Neuronal stem cell (in vitro differentiated cells): ENCODE results near the gene PRR16.

ENCODE experiments used
- DNase-seq: peaks from one replicate; pipeline ENCODE4 v3.0.0-alpha.2; 2013; ENCODE audit warnings: low spot score
- H2AFZ ChIP-seq: one replicate; pipeline ENCODE4 v1.6.1; 2013; ENCODE audit warnings: mild to moderate bottlenecking, low read length, inconsistent platforms
- H2AK5ac ChIP-seq: 2 replicates; pipeline ENCODE4 v1.6.1; 2013; ENCODE audit warnings: low read depth, mild to moderate bottlenecking, inconsistent platforms, low read length, moderate library complexity, mixed read lengths
- H2BK120ac ChIP-seq: 2 replicates; pipeline ENCODE4 v1.6.1; 2013; ENCODE audit warnings: low read depth, mild to moderate bottlenecking, inconsistent platforms, low read length, moderate library complexity, mixed read lengths
- H2BK12ac ChIP-seq: one replicate; pipeline ENCODE4 v1.6.1; 2013; ENCODE audit warnings: low read length, inconsistent platforms
- H2BK15ac ChIP-seq: 2 replicates; pipeline ENCODE4 v1.6.1; 2013; ENCODE audit warnings: mild to moderate bottlenecking, low read length, inconsistent platforms, mixed read lengths
- H2BK5ac ChIP-seq: one replicate; pipeline ENCODE4 v1.6.1; 2013; ENCODE audit warnings: inconsistent platforms, mild to moderate bottlenecking, low read length, moderate library complexity
- H3K14ac ChIP-seq: one replicate; pipeline ENCODE4 v1.6.1; 2013; ENCODE audit warnings: low read length, inconsistent platforms
- H3K18ac ChIP-seq: 2 replicates; pipeline ENCODE4 v1.6.1; 2013; ENCODE audit warnings: low read length, inconsistent platforms
- H3K23ac ChIP-seq: 2 replicates; pipeline ENCODE4 v1.6.1; 2013; ENCODE audit warnings: low read depth, mild to moderate bottlenecking, mixed read lengths, low read length, inconsistent platforms; ENCODE audit not compliant: poor library complexity
- H3K27ac ChIP-seq: replicated peaks from 3 replicates; pipeline ENCODE4 v1.5.1; 2013; ENCODE audit warnings: low read length, inconsistent platforms
- H3K27me3 ChIP-seq, 3 experiments: 2 replicates each; pipeline ENCODE4 v1.6.1; 2013; ENCODE audit warnings: low read length in 3 of 3, mild to moderate bottlenecking in 2 of 3, inconsistent platforms in 1 of 3, low read depth in 1 of 3, mixed read lengths in 1 of 3, moderate library complexity in 1 of 3; ENCODE audit not compliant: control insufficient read depth in 3 of 3, insufficient read depth in 3 of 3
- H3K36me3 ChIP-seq, 2 donors: replicated peaks in 1 of 2; 2 replicates each; pipeline ENCODE4 v1.6.1; 2013; ENCODE audit warnings: low read length in 2 of 2; ENCODE audit not compliant: control insufficient read depth in 2 of 2, insufficient read depth in 2 of 2
- H3K4ac ChIP-seq: 2 replicates; pipeline ENCODE4 v1.6.1; 2013; ENCODE audit warnings: inconsistent platforms, mild to moderate bottlenecking, low read length, moderate library complexity
- H3K4me1 ChIP-seq, 2 donors: 1 replicate in 1 of 2; 2 replicates in 1 of 2; pipeline ENCODE4 v1.6.1; 2013; ENCODE audit warnings: low read length in 2 of 2, low read depth in 1 of 2; ENCODE audit not compliant: control insufficient read depth in 2 of 2, insufficient read depth in 1 of 2
- H3K4me2 ChIP-seq: one replicate; pipeline ENCODE4 v1.6.1; 2013; ENCODE audit warnings: mild to moderate bottlenecking, low read length, inconsistent platforms; ENCODE audit not compliant: insufficient read depth, poor library complexity, severe bottlenecking
- H3K4me3 ChIP-seq, 2 donors: 2 replicates each; pipeline ENCODE4 v1.5.1; 2013; ENCODE audit warnings: low read length in 2 of 2, mild to moderate bottlenecking in 2 of 2, inconsistent platforms in 1 of 2, moderate library complexity in 1 of 2
- H3K79me1 ChIP-seq: one replicate; pipeline ENCODE4 v1.6.1; 2013; ENCODE audit warnings: low read depth, mild to moderate bottlenecking, inconsistent platforms, low read length, moderate library complexity
- H3K9ac ChIP-seq: one replicate; pipeline ENCODE4 v1.6.1; 2013; ENCODE audit warnings: mild to moderate bottlenecking, low read depth, low read length, inconsistent platforms; ENCODE audit not compliant: poor library complexity
- H3K9me3 ChIP-seq, 2 donors: replicated peaks in 1 of 2; 2 replicates each; pipeline versions ENCODE3 to v1.6.1; 2013; ENCODE audit warnings: low read length in 2 of 2, mild to moderate bottlenecking in 2 of 2, inconsistent platforms in 1 of 2, low read depth in 1 of 2, mixed read lengths in 1 of 2, moderate library complexity in 1 of 2; ENCODE audit not compliant: control insufficient read depth in 2 of 2, insufficient read depth in 1 of 2
- H4K8ac ChIP-seq: one replicate; pipeline ENCODE4 v1.6.1; 2013; ENCODE audit warnings: low read depth, mild to moderate bottlenecking, inconsistent platforms, low read length, moderate library complexity
- H4K91ac ChIP-seq: one replicate; pipeline ENCODE4 v1.6.1; 2013; ENCODE audit warnings: low read length, low read depth, mild to moderate bottlenecking, inconsistent platforms; ENCODE audit not compliant: poor library complexity
- WGBS, 2 donors: extraction: QIAGEN DNeasy Blood & Tissue Kit; methylation state at CpG; one replicate each; pipeline ENCODE4 v1.1.7; 2013; ENCODE audit warnings: missing lambda C conversion rate in 2 of 2, mixed read lengths in 1 of 2; ENCODE audit not compliant: insufficient read length in 2 of 2, insufficient replicate concordance in 1 of 2; ENCODE audit errors: extremely low coverage in 2 of 2; 5-methylcytosine and 5-hydroxymethylcytosine counted together

The PRR16 gene

DNA sequence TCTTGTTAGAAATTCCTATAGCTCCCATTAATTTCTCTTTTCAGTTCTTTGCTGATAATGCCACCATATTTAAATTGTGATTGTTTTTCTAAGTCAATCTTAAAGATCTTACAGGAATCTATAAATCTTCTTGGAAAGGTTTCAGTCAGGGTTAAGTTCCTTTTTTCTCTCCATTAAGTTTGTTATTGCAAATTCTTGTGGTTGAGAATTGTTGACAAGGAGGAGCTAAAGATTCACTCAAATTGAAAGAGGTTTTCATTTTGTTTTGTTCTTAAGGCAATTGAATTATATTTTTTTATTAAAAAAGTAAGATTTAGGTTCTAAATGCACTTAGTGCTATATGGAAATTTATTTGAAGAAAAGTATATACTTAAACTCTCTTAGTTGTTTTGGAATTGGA, 213.4 kb downstream of the PRR16 start:
- H2BK12ac ChIP-seq = no peak overlapping the region
- no peak overlapping the region for H2BK15ac ChIP-seq
- no peak overlapping the region for H3K14ac ChIP-seq
- H4K8ac ChIP-seq = no peak overlapping the region
- H3K4me1 ChIP-seq = no peaks in the 10 kb centered on the region
- H2AFZ ChIP-seq = no peak overlapping the region
- no peak overlapping the region for H4K91ac ChIP-seq
- no peak overlapping the region for H3K27ac ChIP-seq
- H3K79me1 ChIP-seq = no peaks in the 10 kb centered on the region
- no peaks in the 10 kb centered on the region for H3K9me3 ChIP-seq
- H3K4me3 ChIP-seq = no peak overlapping the region
- no peak overlapping the region for H2BK5ac ChIP-seq
- DNase-seq = no peak
- H3K4me2 ChIP-seq = no peak overlapping the region
- H2AK5ac ChIP-seq = no peak overlapping the region
- H3K9ac ChIP-seq = no peak overlapping the region
- no peak overlapping the region for H3K23ac ChIP-seq
- no peaks in the 10 kb centered on the region for H3K27me3 ChIP-seq
- H3K18ac ChIP-seq = no peak overlapping the region
- H3K4ac ChIP-seq = no peak overlapping the region
- no peaks in the 10 kb centered on the region for H3K36me3 ChIP-seq
- H2BK120ac ChIP-seq = no peak overlapping the region

DNA sequence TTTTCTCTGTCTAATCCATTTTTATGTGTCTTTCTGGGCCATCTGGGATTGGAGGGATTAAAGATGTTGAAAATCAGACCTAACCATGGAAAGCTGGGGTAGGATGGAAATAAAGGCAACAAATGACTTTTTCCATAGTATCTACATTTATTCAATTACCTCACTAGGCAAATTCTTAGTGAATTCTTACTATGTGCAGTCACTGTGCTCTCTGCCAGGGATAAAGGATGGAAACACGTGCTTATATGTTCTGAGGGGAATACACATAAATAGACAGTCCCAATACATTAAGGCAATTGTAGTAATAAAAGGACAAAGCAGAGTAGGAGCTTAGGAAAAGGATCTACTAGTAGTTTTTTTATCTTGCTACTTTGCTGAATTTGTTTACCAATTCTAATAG, 214.2 kb downstream of the PRR16 start:
- H2AK5ac ChIP-seq = no peak overlapping the region
- H2BK120ac ChIP-seq = no peak overlapping the region
- no peak overlapping the region for H3K4me2 ChIP-seq
- no peaks in the 10 kb centered on the region for H3K36me3 ChIP-seq
- H3K9ac ChIP-seq = no peak overlapping the region
- H3K27ac ChIP-seq = no peak overlapping the region
- DNase-seq = no peak
- no peak overlapping the region for H2BK15ac ChIP-seq
- no peaks in the 10 kb centered on the region for H3K79me1 ChIP-seq
- H3K23ac ChIP-seq = no peak overlapping the region
- no peak overlapping the region for H2BK5ac ChIP-seq
- no peaks in the 10 kb centered on the region for H3K27me3 ChIP-seq
- no peak overlapping the region for H2BK12ac ChIP-seq
- H3K14ac ChIP-seq = no peak overlapping the region
- no peak overlapping the region for H2AFZ ChIP-seq
- no peak overlapping the region for H4K8ac ChIP-seq
- no peaks in the 10 kb centered on the region for H3K9me3 ChIP-seq
- no CpG with 5 or more reads among the region's 1 CpG for WGBS, 2 donors
- no peak overlapping the region for H4K91ac ChIP-seq
- H3K4me1 ChIP-seq = no peaks in the 10 kb centered on the region
- no peak overlapping the region for H3K4ac ChIP-seq
- H3K18ac ChIP-seq = no peak overlapping the region
- no peak overlapping the region for H3K4me3 ChIP-seq

DNA sequence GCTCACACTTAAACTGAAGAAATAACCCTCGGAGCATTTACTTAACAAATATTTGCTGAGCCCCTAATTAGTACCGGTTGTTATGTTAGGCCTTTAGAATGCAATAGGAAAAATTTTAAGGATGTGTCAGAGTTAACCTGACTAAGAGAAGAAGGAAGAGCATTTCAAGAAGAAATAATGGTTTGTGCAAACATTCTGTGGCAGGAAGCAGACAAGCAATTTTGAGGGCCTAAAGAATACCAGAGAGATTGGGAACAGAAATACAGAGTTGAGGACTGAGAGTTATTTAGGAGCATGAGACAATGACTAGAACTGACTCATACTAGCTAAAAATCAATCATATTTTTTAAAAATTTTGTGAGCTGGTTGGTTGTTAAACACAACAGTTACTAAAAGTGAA, 218.8 kb downstream of the PRR16 start:
- H3K79me1 ChIP-seq = no peaks in the 10 kb centered on the region
- no peaks in the 10 kb centered on the region for H3K9me3 ChIP-seq
- peaks cover 0 to 1% of the 10 kb centered on the region in 2 donors for H3K4me1 ChIP-seq
- H4K8ac ChIP-seq = no peak overlapping the region
- no peak overlapping the region for H3K9ac ChIP-seq
- H3K4me3 ChIP-seq = no peak overlapping the region
- no peak overlapping the region for H2BK5ac ChIP-seq
- H2AFZ ChIP-seq = no peak overlapping the region
- H2BK15ac ChIP-seq = no peak overlapping the region
- no peak for DNase-seq
- H3K14ac ChIP-seq = no peak overlapping the region
- H3K23ac ChIP-seq = no peak overlapping the region
- H3K27ac ChIP-seq = no peak overlapping the region
- no peak overlapping the region for H3K4me2 ChIP-seq
- H2AK5ac ChIP-seq = no peak overlapping the region
- no peak overlapping the region for H2BK120ac ChIP-seq
- H3K36me3 ChIP-seq = no peaks in the 10 kb centered on the region
- H3K27me3 ChIP-seq = no peaks in the 10 kb centered on the region
- no peak overlapping the region for H2BK12ac ChIP-seq
- H3K18ac ChIP-seq = no peak overlapping the region
- WGBS, 2 donors = no CpG with 5 or more reads among the region's 2 CpGs
- H3K4ac ChIP-seq = no peak overlapping the region
- H4K91ac ChIP-seq = no peak overlapping the region

DNA sequence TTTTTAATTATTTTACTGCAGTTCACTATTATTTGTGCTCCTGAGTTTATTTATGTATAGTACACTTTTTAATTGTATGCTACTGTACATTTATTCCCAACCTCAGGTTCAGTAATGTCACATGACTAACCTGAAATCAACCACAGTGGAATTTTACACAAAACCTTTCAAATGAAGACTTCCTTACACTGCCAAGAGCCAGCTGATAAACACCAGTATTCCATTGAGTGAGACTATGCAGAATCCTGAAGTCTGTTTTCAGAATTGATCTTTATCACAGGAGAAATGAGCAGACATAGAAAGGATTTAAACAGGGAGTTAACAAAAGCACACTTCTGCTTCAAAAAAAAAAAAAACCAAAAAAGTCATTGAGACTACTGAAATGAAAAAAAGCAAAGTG, 219.5 kb downstream of the PRR16 start:
- no peak overlapping the region for H2BK12ac ChIP-seq
- no peak for DNase-seq
- no peak overlapping the region for H3K9ac ChIP-seq
- no peak overlapping the region for H4K91ac ChIP-seq
- no peaks in the 10 kb centered on the region for H3K79me1 ChIP-seq
- H3K36me3 ChIP-seq = no peaks in the 10 kb centered on the region
- no peaks in the 10 kb centered on the region for H3K27me3 ChIP-seq
- no peak overlapping the region for H3K4me3 ChIP-seq
- H3K9me3 ChIP-seq = no peaks in the 10 kb centered on the region
- no peak overlapping the region for H2BK15ac ChIP-seq
- H2AK5ac ChIP-seq = no peak overlapping the region
- H2BK120ac ChIP-seq = no peak overlapping the region
- H2BK5ac ChIP-seq = no peak overlapping the region
- no peak overlapping the region for H3K27ac ChIP-seq
- no peak overlapping the region for H3K4me2 ChIP-seq
- H3K23ac ChIP-seq = no peak overlapping the region
- H2AFZ ChIP-seq = no peak overlapping the region
- no peak overlapping the region for H3K18ac ChIP-seq
- H4K8ac ChIP-seq = no peak overlapping the region
- H3K14ac ChIP-seq = no peak overlapping the region
- peaks cover 0 to 1% of the 10 kb centered on the region in 2 donors for H3K4me1 ChIP-seq
- H3K4ac ChIP-seq = no peak overlapping the region
